LNCaP clone FGC (cell line): ENCODE data around the gene SDK2.

ENCODE experiments used
- DNase-seq: peaks from one replicate; pipeline ENCODE4 v3.0.0-alpha.2; 2011; ENCODE audit warnings: low read depth
- H3K4me3 ChIP-seq: 2 replicates; pipeline ENCODE4 v1.5.1; 2011; ENCODE audit warnings: mild to moderate bottlenecking, low read depth, low read length, control low read depth
- TF ChIP-seq, protein P1 (sequence below): IDR thresholded peaks from 2 replicates; pipeline ENCODE4 v1.5.1; 2012; ENCODE audit warnings: mild to moderate bottlenecking; ENCODE audit not compliant: control insufficient read depth, insufficient read depth; ENCODE audit errors: extremely low read depth

SDK2 gene

DNA sequence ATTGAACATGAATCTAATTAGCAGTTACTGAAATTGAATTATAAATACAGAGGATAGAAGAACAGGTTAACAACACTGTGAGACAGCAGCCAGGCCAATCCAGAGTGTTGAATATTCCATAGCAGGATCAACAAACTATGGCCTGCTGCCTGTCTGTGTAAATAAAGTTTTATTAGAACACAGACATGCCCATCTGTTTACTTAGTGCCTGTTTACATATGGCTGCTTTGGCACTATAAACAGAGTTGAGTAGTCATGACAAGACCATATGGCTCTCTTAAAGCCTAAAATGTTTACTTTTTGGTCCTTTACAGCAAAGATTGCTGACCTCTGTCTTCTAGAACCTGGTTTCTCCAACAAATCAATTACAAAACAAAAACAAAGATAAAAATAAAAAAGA is 217.0 kb downstream of the SDK2 start:
- no peak overlapping the region for H3K4me3 ChIP-seq
- DNase-seq = peak; percentile 97
- TF ChIP-seq, protein P1, sequence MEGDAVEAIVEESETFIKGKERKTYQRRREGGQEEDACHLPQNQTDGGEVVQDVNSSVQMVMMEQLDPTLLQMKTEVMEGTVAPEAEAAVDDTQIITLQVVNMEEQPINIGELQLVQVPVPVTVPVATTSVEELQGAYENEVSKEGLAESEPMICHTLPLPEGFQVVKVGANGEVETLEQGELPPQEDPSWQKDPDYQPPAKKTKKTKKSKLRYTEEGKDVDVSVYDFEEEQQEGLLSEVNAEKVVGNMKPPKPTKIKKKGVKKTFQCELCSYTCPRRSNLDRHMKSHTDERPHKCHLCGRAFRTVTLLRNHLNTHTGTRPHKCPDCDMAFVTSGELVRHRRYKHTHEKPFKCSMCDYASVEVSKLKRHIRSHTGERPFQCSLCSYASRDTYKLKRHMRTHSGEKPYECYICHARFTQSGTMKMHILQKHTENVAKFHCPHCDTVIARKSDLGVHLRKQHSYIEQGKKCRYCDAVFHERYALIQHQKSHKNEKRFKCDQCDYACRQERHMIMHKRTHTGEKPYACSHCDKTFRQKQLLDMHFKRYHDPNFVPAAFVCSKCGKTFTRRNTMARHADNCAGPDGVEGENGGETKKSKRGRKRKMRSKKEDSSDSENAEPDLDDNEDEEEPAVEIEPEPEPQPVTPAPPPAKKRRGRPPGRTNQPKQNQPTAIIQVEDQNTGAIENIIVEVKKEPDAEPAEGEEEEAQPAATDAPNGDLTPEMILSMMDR = no peak

DNA sequence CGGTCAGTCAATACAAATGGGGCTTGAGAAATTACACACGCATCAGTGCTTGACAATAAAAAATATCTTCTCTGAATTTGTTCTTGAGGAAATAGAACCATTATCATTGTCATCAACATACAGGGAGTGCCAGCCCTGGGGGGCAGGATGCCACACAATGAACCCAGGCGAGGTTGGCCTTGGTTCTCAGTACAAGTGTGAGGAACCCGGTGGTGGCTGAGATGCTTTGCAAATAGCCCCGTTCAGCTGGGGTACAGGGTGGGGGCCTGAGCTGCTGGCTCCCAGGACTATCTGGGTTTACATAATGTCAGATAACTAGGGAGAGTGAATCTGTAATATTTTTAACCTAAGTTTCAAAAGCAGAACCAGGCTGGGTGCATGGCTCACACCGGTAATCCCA is 219.7 kb downstream of the SDK2 start:
- no peak overlapping the region for H3K4me3 ChIP-seq
- TF ChIP-seq, protein P1 = no peak
- no peak for DNase-seq

DNA sequence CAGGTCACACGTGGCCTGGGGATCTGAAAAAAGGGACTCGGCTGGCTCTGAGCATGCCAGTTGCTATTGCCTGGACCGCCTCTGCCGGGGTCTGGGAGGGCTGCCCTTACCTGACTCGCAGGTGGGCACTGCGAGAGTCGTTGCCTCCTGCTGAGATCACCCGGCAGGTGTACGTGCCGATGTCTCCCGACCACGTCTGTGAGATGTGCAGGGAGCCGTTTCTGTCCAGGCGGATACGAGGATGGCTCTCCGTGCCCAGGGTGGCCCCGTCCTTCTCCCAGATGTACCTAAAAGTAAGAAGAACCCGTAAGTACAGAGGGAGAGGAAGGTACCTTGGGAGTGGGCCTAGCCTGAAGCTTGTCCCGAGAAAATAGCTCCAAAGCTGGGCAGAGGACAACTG is 220.4 kb downstream of the SDK2 start:
- no peak for DNase-seq
- TF ChIP-seq, protein P1 = no peak
- no peak overlapping the region for H3K4me3 ChIP-seq

DNA sequence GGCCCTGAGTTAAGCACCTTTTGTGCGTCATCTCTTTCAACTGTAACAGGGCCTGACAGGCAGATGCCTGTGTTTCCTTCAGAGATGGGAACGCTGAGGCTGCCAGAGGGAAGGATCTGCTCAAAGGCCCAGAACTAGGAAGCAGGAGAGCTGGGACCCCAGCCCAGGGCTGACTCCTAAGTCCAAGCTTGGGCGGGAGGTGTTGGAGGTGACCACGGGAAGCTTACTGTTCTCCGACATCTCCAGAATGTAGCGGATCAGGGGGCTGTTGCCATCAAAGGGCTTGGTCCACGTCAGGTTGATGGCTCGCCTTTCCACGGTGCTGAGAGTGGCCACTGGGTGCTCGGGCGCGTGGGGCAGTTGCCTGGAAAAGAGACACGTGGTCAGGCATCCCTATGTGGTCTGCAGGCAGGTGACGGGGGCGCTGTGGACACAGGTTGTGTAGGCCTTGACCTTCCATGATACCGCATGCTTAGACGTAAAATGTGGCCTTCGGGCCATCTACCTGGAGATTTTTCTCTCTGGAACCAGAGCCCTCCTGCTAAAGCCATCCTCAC is 221.0 kb downstream of the SDK2 start:
- no peak for DNase-seq
- no peak overlapping the region for H3K4me3 ChIP-seq
- TF ChIP-seq, protein P1 = no peak

DNA sequence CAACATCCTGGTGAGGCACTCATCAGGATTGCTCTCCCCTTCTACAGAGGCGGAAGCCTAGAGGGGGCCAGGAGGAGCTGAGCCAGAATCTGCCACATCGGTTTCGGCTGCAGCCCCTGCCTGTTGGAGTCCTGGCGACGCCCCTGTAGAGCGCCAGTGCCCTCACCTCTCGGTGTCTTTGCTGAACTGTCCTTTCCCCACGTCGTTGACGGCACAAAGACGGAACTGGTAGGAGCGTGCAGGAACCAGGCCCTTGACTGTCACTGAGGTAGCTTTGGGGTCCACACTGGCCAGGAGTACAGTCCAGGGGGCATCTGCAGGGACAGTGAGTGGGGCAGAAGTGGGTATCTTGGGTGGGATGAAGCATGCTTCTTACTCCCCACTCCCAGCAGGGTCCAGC is 222.1 kb downstream of the SDK2 start:
- no peak for DNase-seq
- TF ChIP-seq, protein P1 = no peak
- H3K4me3 ChIP-seq = no peak overlapping the region

DNA sequence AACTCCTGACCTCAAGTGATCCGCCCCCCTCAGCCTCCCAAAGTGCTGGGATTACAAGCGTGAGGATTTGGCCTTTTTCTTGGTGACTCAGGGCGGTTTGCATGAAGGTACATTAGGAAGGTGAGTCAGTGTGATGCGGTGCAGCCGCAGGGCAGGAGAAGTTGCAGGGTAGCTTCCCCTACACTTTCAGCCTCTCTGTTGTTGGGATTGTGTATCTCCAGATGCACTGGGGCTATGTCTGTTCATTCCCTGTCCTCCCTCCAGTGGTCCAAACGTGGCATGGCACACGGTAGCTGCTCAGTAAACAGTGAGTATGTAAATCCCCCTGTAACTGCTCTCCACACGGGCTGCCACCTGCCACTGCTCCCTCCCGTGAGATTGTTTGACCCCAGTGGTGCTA is 223.3 kb downstream of the SDK2 start:
- H3K4me3 ChIP-seq = no peak overlapping the region
- no peak for DNase-seq
- TF ChIP-seq, protein P1 = no peak

DNA sequence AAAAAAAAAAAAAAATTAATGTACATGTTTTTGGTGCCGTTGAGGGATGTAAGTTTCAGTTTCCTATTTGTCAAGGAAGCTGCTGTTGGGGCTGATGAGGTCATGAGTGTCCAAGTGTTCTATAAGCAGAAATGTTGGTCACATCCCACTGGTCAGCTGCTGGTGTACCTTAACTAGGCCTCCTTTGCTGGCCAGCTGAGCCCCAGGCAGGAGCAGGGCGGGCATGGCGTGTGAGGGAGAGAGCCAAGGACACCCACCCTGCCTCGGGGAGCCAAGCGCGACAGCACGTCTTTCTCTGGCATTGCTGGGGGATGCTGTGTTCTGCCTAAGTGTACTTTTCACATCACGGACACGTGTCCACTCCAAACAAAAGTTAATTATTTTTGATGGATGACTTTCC is 224.4 kb downstream of the SDK2 start:
- DNase-seq = no peak
- TF ChIP-seq, protein P1 = no peak
- H3K4me3 ChIP-seq = no peak overlapping the region
